Endothelial cell of umbilical vein (primary cell): ENCODE data around the gene BMAL2. TPM values are rescaled to one million over a fixed set of nuclear protein-coding genes. Genes with fewer than 3 reads are reported as not detected.

Source experiments
- BruUV-seq: library from RNA; stranded (reverse); fragments of 400-500 nt; replicated peaks from 2 replicates; lab custom pipeline; 2021; lab: Mats Ljungman, UMichigan
- CTCF ChIA-PET: fragments of 300-600, 350-600 bp; sonication (Branson Sonifier 250); formaldehyde crosslinking; loops from one replicate; lab custom pipeline; 2021; ENCODE audit warnings: antibody characterized with exemption, inconsistent platforms; lab: Charles Lee
- POLR2A ChIA-PET: fragments of 300-600, 350-600 bp; sonication (Branson Sonifier 250); formaldehyde crosslinking; loops from one replicate; lab custom pipeline; 2021; ENCODE audit warnings: antibody characterized with exemption, inconsistent platforms; lab: Charles Lee
- DNase-seq: peaks from one replicate; pipeline ENCODE4 v3.0.0-alpha.2; 2011; ENCODE audit warnings: low read depth, low spot score
- FAIRE-seq: peaks from 2 replicates; lab custom pipeline; 2011; peaks lifted over from hg19 to GRCh38; lab: Jason Lieb, UNC
- H2AFZ ChIP-seq: 2 replicates; pipeline ENCODE4 v1.6.0; 2012; ENCODE audit warnings: low read depth, low read length, control low read depth, inconsistent platforms
- H3K27ac ChIP-seq: 2 replicates; pipeline ENCODE4 v1.5.1; 2011; ENCODE audit warnings: low read depth, mild to moderate bottlenecking, control low read depth, low read length, moderate library complexity; ENCODE audit not compliant: insufficient read depth
- H3K27me3 ChIP-seq, 2 experiments: 2 replicates each; pipeline versions ENCODE4 v1.6.0 to v1.6.1; 2011; ENCODE audit warnings: low read length in 2 of 2, mixed read lengths in 1 of 2; ENCODE audit not compliant: control insufficient read depth in 2 of 2, insufficient read depth in 2 of 2
- H3K36me3 ChIP-seq, 2 experiments: 2 replicates in 1 of 2; 3 replicates in 1 of 2; pipeline ENCODE4 v1.5.1; 2011; ENCODE audit warnings: low read length in 2 of 2, mild to moderate bottlenecking in 1 of 2, moderate library complexity in 1 of 2; ENCODE audit not compliant: control insufficient read depth in 2 of 2, insufficient read depth in 2 of 2; ENCODE audit errors: extremely low read depth in 1 of 2
- H3K4me1 ChIP-seq: 3 replicates; pipeline ENCODE4 v1.5.1; 2011; ENCODE audit warnings: mild to moderate bottlenecking, low read length; ENCODE audit not compliant: control insufficient read depth, insufficient read depth; ENCODE audit errors: extremely low read depth
- H3K4me2 ChIP-seq: 2 replicates; pipeline ENCODE4 v1.6.1; 2011; ENCODE audit warnings: low read length, control low read depth, mixed read lengths; ENCODE audit not compliant: insufficient read depth
- H3K4me3 ChIP-seq, 3 experiments: fragments of 200-600 bp in 1 of 3; sonication (generic), shearing (Covaris generic) in 1 of 3; replicated peaks in 1 of 3; 2 replicates each; pipeline ENCODE4 v1.5.1; 2011 to 2016; ENCODE audit warnings: control low read depth in 3 of 3, low read length in 3 of 3, mild to moderate bottlenecking in 2 of 3, inconsistent platforms in 1 of 3, low read depth in 1 of 3, moderate library complexity in 1 of 3; ENCODE audit not compliant: insufficient read depth in 1 of 3
- H3K79me2 ChIP-seq: 2 replicates; pipeline ENCODE4 v1.6.0; 2012; ENCODE audit warnings: low read length, inconsistent platforms; ENCODE audit not compliant: control insufficient read depth, insufficient read depth
- H3K9ac ChIP-seq: replicated peaks from 2 replicates; pipeline ENCODE3; 2011; ENCODE audit warnings: low read length, control low read depth; ENCODE audit not compliant: insufficient read depth; ENCODE audit errors: extremely low read depth
- H3K9me1 ChIP-seq: replicated peaks from 3 replicates; pipeline ENCODE4 v1.6.0; 2011; ENCODE audit warnings: mild to moderate bottlenecking, low read length; ENCODE audit not compliant: control insufficient read depth, insufficient read depth; ENCODE audit errors: extremely low read depth
- H3K9me3 ChIP-seq: replicated peaks from 2 replicates; pipeline ENCODE4 v1.5.1; 2012; ENCODE audit warnings: low read length, inconsistent platforms; ENCODE audit not compliant: control insufficient read depth, insufficient read depth
- H4K20me1 ChIP-seq: replicated peaks from 2 replicates; pipeline ENCODE3; 2011; ENCODE audit warnings: mild to moderate bottlenecking, low read length; ENCODE audit not compliant: control insufficient read depth, insufficient read depth; ENCODE audit errors: extremely low read depth
- FOS ChIP-seq: IDR thresholded peaks from 2 replicates; pipeline ENCODE4 v1.6.1; 2011; ENCODE audit warnings: mild to moderate bottlenecking, low read length, moderate library complexity, borderline replicate concordance; ENCODE audit not compliant: insufficient read depth
- GATA2 ChIP-seq: IDR thresholded peaks from 2 replicates; pipeline ENCODE4 v1.7.0; 2011; ENCODE audit warnings: low read depth, mild to moderate bottlenecking, moderate library complexity, mixed read lengths, low read length; ENCODE audit not compliant: insufficient read length, insufficient read depth
- POLR2AphosphoS5 ChIP-seq: IDR thresholded peaks from 2 replicates; pipeline ENCODE4 v1.6.1; 2012; ENCODE audit warnings: low read depth, mild to moderate bottlenecking, control low read depth, low read length, moderate library complexity; ENCODE audit not compliant: insufficient read depth
- dilution Hi-C: fragments of 300-500 bp; cut with MboI; formaldehyde crosslinking; loops from one replicate; pipeline ENCODE4 v1.15.0; 2019; ENCODE audit warnings: low sequenced_read_pairs; ENCODE audit not compliant: extremely low pct_ligation_motif_present
- intact Hi-C: fragments of 100-400 bp; cut with micrococcal nuclease; formaldehyde crosslinking; loops from one replicate; pipeline ENCODE4 v1.10.0; 2022
- polyA plus RNA-seq, 4 experiments: library from polyadenylated mRNA; depleted of rRNA in 3 of 4; stranded (reverse) in 3 of 4; unstranded in 1 of 4; fragments of >200 nt; gene quantifications; 2 replicates each; pipeline versions ENCODE4 v1.2.1 to v1.2.3, GENCODE V29; 2011 to 2012; ENCODE audit warnings: missing spikeins in 1 of 4
- total RNA-seq: library from RNA; stranded (reverse); gene quantifications from 2 replicates; pipeline ENCODE4 v1.2.3, GENCODE V29; 2021
- TF ChIP-seq, protein P1 (sequence below): IDR thresholded peaks from 2 replicates; pipeline ENCODE4 v1.6.1; 2011; ENCODE audit not compliant: insufficient read depth, insufficient read length

BMAL2 gene
- total and polyA plus RNA-seq, 2 donors (not counting 3 experiments of a cell fraction or from before 2014, with no cell fraction given): 5.9 to 33.3 TPM

DNA sequence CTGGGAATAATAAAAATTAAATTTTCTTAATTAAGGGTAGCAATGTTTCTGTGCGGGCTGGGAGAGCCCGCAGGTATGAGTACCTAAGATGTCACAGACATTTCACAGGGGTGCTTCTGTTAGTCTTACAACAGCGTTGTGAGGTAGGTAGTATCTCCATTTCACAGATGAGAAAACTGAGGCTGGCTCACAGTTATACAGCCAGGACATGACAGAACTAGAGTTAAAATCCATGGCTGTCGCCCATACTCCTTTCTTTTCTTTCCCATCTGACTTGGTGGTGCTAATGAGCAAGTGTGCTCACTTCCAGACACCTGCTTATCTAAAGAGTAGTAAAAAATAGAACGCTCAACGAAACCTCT lies 2.1 kb downstream of the BMAL2 start:
- no peak overlapping the region for H3K27ac ChIP-seq
- DNase-seq (no peak), FAIRE-seq (no peak)
- H4K20me1 ChIP-seq: no peaks in the 10 kb centered on the region
- H3K27me3 ChIP-seq: no peaks in the 10 kb centered on the region
- ChIA-PET CTCF (interaction anchor here (1.2 to 3.0 kb wide), 3 partner anchors 8 to 50 kb away, joined by 4 to 11 read pairs (median 7); no protein-coding TSS in a partner anchor), POLR2A (no interaction called here)
- H3K9me1 ChIP-seq: peaks cover 2% of the 10 kb centered on the region
- no peak overlapping the region for H3K9ac ChIP-seq
- H3K9me3 ChIP-seq: no peaks in the 10 kb centered on the region
- H3K4me3 ChIP-seq: no peak overlapping the region
- dilution Hi-C loops: no loop called here
- no peak overlapping the region for H3K4me2 ChIP-seq
- no TSS peak for BruUV-seq
- peaks cover 28% of the 10 kb centered on the region for H3K4me1 ChIP-seq
- no peaks in the 10 kb centered on the region for H3K36me3 ChIP-seq
- peaks cover 60% of the 10 kb centered on the region for H3K79me2 ChIP-seq
- H2AFZ ChIP-seq: no peak overlapping the region
- TF ChIP-seq POLR2AphosphoS5 (no peak), GATA2 (no peak), FOS (no peak)
- TF ChIP-seq, protein P1, sequence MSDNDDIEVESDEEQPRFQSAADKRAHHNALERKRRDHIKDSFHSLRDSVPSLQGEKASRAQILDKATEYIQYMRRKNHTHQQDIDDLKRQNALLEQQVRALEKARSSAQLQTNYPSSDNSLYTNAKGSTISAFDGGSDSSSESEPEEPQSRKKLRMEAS: no peak
- intact Hi-C loops: loop anchor here (5.0 kb wide), 1 partner anchor 318 kb away; no protein-coding TSS in a partner anchor

DNA sequence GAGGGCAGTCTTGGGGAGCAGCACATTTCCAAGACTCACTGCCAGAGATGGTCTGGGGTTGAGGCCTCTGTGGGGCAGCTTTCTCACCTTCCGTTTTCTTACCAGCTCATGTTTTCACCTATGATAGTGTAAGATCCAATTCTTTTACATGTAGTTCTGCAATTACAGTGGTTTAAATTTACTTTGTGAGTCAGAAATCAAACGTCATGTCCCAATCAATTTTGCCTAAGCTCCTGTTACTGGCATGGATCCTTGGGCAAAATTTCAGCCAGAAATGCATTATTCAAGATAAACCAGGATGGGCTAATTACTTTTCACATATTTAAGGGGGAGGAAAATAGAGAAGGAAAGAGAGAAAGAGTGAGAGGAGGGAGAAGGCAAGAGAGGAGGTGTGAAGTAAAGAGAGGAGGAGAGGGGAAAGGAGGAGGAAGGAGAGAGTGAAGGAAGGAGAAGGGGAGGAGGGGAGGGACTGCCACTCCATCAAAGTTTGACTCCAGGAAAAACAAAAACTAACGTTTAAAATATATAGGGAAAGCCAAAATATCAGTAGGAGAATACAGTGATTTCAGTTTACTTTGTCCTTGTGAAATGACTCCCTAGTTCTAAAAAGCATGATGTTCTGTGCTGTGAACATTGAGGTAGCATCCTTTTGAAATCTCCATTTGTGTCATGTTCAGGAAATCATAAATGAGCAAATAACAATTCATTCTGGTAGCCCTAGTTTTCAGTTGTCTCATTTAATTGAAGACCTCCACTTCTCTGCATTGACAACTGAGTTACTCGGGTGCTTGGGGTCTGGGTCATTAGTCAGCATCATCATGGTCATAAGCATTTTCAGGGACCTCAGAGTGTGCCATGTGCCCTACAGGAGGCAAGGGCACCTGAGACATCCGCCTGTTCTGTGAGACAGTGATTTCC lies 3.0 kb downstream of the BMAL2 start:
- Histone ChIP-seq H3K9me3 (no peaks in the 10 kb centered on the region), H4K20me1 (no peaks in the 10 kb centered on the region), H3K27me3 (no peaks in the 10 kb centered on the region), H3K79me2 (peaks cover 69% of the 10 kb centered on the region), H3K4me1 (peaks cover 26% of the 10 kb centered on the region), H3K4me3 (no peak overlapping the region), H3K27ac (no peak overlapping the region), H3K4me2 (no peak overlapping the region), H2AFZ (no peak overlapping the region), H3K36me3 (no peaks in the 10 kb centered on the region), H3K9ac (no peak overlapping the region), H3K9me1 (peaks cover 2% of the 10 kb centered on the region)
- CTCF ChIA-PET: no interaction called here
- intact Hi-C loops (no loop called here), dilution Hi-C loops (no loop called here)
- no TSS peak for BruUV-seq
- POLR2A ChIA-PET: no interaction called here
- FAIRE-seq (no peak), DNase-seq (no peak)
- no peak for TF ChIP-seq FOS
